Skin epidermis (tissue), 12 donors: ENCODE results near the gene KDM3B.
A peak's percentile ranks its signal among the peaks of the same experiment; 100 is the strongest.

Experiments used
- H3K27ac ChIP-seq, 21 experiments: fragments of 200-600 bp; sonication (generic) in 11 of 21; one replicate each; pipeline ENCODE4 v1.5.0; 2020; ENCODE audit warnings: mild to moderate bottlenecking in 3 of 21, inconsistent platforms in 2 of 21, moderate library complexity in 2 of 21
- H3K4me3 ChIP-seq, 7 experiments: fragments of 200-600 bp; sonication (generic) in 2 of 7; one replicate each; pipeline ENCODE4 v1.5.0; 2020; ENCODE audit warnings: inconsistent platforms in 2 of 7, mild to moderate bottlenecking in 2 of 7, moderate library complexity in 1 of 7

KDM3B gene

GRCh38 chr5:138444078-138444773, 91.7 kb downstream of the KDM3B start:
- H3K27ac ChIP-seq, result no peak overlapping the region
- no peak overlapping the region for H3K4me3 ChIP-seq

DNA sequence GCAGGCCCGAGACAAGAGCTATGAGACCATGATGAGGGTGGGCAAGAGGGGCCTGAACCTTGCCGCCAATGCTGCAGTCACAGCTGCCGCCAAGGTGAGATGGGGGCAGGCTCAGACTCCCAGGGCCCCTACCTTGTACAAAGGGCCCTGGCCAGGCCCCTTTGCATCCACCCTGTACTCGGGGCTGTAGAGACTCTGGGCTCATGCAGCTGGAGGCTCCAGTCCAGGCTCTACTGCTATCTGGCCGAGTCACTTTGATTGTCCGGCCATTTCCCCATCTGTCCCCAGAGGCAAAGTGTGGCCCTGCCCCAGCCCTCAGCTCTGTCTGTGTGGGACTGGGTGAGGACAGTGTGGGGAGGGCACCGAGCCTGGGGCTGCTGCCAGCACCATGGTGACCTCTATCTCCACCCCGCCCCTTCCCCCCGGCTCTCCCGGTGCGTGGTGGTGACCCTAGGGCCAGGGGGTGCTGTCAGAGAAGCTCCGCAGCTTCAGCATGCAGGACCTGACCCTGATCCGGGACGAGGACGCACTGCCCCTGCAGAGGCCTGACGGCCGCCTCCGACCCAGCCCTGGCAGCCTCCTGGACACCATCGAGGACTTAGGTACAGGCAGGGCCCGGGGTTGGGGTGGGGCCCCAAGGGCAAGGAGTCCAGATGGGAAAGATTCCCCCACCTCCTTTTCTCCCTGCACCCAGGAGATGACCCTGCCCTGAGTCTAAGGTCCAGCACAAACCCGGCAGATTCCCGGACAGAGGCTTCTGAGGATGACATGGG, 92.5 kb downstream of the KDM3B start:
- no peak overlapping the region for H3K4me3 ChIP-seq
- no peak overlapping the region for H3K27ac ChIP-seq

DNA sequence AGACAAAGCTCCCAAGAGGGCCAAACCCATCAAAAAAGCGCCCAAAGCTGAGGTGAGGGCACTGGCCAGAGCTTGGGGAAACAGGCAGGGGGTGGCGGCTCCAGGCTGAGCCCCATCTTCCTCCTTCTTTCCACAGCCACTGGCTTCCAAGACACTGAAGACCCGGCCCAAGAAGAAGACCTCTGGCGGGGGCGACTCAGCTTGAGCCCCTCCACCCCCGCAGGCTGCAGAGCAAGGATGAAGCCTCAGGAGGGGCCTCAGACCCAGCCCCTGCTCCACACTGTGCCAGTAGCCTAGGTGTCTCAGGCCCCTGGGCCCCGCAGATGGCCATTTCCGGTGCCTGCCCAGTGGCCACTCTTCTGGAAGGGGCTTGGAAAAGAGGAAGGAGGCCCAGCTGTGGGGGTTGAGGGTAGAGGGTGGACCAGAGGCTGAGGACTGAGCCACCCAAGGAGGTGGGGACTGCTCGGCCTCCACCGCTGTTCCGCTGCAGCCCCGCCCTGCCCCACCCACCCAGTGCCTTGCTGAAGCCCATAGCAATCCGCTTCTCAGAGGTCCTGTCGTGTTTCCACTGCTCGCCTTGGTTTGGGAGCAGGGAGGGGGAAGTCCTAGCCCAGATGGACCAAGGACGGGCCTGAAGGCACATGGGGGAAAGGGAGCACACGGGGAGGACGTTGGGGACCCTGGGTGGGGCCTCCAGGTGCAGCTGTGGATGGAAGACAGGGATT, 93.2 kb downstream of the KDM3B start:
- H3K27ac ChIP-seq, result no peak overlapping the region

GRCh38 chr5:138448070-138448469, 95.6 kb downstream of the KDM3B start:
- Histone ChIP-seq H3K27ac (no peak overlapping the region), H3K4me3 (no peak overlapping the region)

More for the DNA sequence above, 93.2 kb downstream of the KDM3B start:
- H3K4me3 ChIP-seq, result no peak overlapping the region

- H3K4me3 ChIP-seq, result no peak overlapping the region
- H3K27ac ChIP-seq, result no peak overlapping the region
Measured at GRCh38 chr5:138448481-138449398, 96.3 kb downstream of the KDM3B start.

GRCh38 chr5:138449501-138450239, 97.2 kb downstream of the KDM3B start:
- Histone ChIP-seq H3K27ac (no peak overlapping the region), H3K4me3 (peak overlapping the region in 1 of 7 experiments; percentile 12)

DNA sequence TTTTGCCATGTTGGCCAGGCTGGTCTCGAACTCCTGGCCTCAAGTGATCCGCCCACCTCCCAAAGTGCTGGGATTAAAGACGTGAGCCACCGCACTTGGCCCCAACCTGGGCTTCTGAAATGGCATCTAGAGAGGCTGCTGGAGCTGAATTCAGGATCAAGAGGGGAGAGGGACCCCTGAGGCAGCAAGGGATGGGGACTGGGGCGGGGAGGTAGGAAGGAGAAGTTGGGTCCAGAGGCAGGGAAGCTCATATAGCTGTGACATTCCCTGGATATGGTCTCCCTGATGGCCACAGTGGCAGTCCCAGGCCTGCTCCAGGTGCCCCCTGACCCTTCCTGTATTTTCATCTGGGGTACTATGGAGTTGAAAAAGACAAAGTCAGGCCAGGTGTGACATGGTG, 98.5 kb downstream of the KDM3B start:
- no peak overlapping the region for H3K27ac ChIP-seq
- no peak overlapping the region for H3K4me3 ChIP-seq

GRCh38 chr5:138452720-138453119, 100.2 kb downstream of the KDM3B start:
- Histone ChIP-seq H3K27ac (no peak overlapping the region), H3K4me3 (no peak overlapping the region)

DNA sequence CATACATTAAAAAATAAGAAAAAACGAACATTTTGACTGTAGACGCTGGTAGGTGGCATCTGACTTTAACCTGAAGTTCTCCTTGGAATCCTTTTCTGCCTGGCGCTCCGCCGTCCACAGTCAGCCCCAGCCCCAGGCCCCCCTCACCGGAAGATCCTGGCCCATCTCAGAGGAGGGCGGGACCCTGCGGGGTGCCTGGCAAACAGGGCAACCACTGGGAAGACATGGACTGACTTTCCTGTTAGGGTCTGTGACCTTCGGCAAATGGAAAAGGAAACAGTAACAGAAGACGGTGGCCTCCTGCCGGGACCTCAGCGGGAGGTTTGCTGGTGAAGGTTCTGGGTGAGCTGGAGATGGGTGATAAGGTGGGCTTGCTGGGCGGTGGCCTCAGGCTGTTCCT, 101.1 kb downstream of the KDM3B start:
- Histone ChIP-seq H3K27ac (no peak overlapping the region), H3K4me3 (no peak overlapping the region)

- H3K4me3 ChIP-seq, result no peak overlapping the region
- no peak overlapping the region for H3K27ac ChIP-seq
Measured at GRCh38 chr5:138454121-138454520, 101.6 kb downstream of the KDM3B start.

GRCh38 chr5:138455232-138455930, 102.9 kb downstream of the KDM3B start:
- Histone ChIP-seq H3K4me3 (no peak overlapping the region), H3K27ac (no peak overlapping the region)

GRCh38 chr5:138457531-138458275, 105.2 kb downstream of the KDM3B start:
- H3K4me3 ChIP-seq, result no peak overlapping the region
- peak overlapping the region in 1 of 21 experiments; percentile 80 for H3K27ac ChIP-seq

DNA sequence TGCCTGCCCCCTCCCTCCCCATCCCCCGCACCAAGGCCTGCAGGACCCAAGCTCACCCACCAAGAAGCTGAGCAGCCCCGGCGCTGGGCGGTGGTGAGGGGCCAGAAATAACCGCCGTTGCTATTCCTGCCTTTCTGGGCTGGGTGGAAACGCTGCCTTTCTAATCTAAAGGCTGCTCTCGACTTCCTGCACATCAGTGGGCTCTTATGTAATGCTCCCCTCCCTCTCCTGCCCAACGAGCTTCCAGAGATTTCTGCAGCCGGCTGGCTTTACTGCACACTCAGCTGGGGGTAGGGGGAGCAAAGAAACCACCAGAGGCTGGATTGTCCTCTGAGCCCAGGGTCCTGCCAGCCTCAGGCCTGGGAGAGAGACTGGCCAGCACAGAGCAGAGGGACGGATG, 105.9 kb downstream of the KDM3B start:
- Histone ChIP-seq H3K27ac (peak overlapping the region in 4 of 21 experiments; percentile 44 to 80 (median 61)), H3K4me3 (no peak overlapping the region)

DNA sequence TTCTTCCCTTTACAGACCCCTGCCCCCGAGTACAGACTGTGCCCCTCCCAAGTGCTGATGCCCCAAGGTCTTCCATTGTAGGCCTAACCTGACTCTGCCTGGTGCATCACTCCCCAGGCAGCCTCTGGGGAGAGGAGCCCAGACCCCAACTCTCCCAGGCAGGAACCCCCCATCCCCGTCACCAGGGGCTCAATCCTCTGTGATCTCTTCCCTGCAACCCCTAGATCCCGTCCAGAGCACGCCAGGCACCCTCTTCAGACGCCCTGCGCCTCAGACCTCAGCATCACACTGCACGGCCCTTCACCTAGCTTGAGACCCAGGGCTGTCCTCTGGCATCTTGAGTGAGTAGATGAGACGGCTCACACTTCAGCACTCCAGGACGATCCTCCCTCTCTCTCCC, 106.4 kb downstream of the KDM3B start:
- Histone ChIP-seq H3K4me3 (no peak overlapping the region), H3K27ac (peak overlapping the region in 9 of 21 experiments; percentile 7 to 80 (median 44))

- H3K27ac ChIP-seq, result peak overlapping the region in 9 of 21 experiments; percentile 7 to 80 (median 44)
Measured at GRCh38 chr5:138459311-138459933, 106.9 kb downstream of the KDM3B start.

GRCh38 chr5:138460032-138460693, 107.7 kb downstream of the KDM3B start:
- H3K27ac ChIP-seq, result peak overlapping the region in 10 of 21 experiments; percentile 9 to 80 (median 48)

More at GRCh38 chr5:138459311-138459933, 106.9 kb downstream of the KDM3B start:
- no peak overlapping the region for H3K4me3 ChIP-seq

More at GRCh38 chr5:138460032-138460693, 107.7 kb downstream of the KDM3B start:
- no peak overlapping the region for H3K4me3 ChIP-seq
